ENCODE measurements around the gene GPHB5.
"Not testable (repeated sequence)": the region's sequence is repeated elsewhere in the genome, so short reads cannot be mapped to it uniquely, and the experiment has no call there.

The GPHB5 gene

DNA sequence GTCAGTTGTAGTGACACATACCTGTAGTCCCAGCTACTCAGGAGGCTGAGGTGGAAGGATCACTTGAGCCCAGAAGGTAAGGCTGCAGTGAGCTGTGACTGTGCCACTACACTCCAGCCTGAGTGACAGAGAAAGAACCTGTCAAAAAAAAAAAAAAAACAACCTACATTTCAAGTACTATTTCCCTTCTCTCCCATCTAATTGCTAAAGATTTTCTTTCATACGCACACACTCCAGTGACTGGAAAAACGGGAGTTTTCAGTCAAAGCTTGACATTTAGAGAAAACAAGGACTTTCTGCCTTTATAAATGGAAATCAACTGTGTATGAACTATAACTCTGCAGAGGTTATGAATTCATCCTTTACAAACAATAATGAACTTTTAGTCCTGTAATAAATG, 25.9 kb downstream of the GPHB5 start:
- no peak for DNase-seq

DNA sequence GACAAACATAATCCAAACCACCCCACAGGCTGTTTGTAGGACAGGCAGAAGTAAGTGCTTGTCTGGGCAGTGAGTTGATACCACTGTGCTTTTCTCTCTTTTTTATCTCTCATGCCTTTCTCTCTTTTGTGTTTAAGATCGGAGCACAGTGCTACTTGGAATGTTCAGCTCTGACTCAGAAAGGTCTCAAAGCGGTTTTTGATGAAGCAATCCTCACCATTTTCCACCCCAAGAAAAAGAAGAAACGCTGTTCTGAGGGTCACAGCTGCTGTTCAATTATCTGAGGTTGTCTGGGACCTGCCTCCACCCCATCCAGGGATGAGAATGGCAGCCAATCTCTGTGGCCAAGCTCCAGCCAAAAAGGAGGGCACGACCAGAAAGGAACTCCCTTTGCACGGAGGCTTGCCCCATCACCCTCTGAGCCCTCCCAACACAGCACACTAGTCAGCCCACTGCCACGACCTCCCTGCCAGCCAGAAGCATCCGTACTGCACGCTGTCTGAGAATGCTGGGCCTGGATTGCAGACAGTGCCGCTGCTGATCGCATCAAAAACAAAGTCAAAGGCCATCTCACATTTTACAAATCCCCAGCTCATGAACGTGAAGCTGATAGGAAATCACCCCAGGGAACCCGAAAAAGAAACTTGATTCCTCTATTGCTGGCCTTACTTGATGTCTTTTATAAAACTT, 27.8 kb downstream of the GPHB5 start:
- no peak for DNase-seq

DNA sequence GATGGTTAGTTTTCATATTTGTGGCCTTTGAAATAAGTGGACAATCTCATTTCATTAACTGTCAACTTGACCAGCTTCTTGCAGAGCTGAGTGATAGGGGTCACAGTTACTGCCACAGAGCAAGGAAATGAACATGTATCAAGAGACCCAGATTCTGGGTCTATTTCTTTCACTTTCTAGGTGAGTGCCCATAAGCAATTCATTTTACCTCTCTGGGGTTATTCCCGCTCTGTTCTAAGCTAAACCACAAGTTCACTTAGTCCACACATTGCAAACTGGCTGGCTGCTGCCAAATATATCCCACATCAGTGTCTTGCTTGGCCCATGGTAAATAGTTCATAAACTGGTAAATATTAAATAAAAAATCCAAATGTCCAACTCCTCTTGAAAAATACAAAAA, 29.9 kb downstream of the GPHB5 start:
- no peak for DNase-seq

DNA sequence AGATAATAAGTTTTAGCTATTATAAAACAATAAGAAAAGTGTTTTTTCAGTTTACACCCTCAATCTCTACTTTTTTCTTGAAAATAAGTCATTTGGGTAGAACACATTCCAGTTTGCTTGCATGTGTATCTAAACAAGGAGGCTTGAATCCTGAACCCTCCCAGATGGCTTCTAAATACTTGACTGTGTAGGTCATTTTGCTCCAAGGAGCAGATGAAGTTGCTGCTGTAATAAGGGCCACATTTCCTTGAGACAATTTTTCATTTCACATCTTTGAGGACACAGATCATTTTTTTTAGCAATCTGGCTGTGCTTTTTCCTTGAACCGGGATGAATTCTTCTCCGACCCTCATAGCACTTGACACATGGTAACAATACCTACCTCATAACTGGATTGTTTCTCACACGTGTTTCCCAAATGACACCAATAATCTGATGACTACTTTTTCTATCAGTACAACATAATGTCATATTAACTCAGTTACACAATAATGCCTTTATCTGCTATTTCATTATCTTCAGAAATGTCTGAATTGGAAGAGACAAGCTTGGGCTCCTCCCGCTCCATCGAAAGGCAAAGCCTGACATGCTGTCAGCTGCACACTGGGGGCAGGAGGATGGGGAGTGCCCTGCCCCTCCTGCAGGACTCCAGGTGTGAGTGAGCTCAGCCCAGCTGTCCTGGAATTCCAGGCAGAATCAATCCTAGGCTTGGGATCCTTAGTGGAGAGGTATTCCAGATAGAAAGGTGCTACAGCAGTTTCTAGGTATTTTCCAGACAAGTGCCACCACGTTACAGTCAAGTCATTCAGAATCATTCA, 30.9 kb downstream of the GPHB5 start:
- DNase-seq = no peak

DNA sequence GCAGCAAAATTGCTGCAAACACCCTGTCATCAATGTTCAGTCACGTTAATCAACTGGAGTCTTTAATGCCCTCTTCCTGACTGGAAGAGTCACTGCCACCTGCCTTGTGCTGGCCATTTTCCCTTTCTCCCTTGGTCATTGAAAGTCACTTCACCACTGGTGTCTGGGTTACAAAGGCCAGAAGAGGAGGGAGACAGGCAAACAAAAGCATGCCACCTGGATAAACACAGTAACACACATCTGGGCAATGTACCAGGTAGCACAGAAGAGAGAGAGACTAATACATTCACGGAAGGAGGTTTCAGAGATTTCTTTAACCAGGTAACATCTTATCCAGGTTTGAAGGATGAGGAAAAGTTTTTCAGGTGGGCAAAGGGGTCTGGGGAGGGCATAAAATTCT, 32.7 kb downstream of the GPHB5 start:
- DNase-seq = no peak

DNA sequence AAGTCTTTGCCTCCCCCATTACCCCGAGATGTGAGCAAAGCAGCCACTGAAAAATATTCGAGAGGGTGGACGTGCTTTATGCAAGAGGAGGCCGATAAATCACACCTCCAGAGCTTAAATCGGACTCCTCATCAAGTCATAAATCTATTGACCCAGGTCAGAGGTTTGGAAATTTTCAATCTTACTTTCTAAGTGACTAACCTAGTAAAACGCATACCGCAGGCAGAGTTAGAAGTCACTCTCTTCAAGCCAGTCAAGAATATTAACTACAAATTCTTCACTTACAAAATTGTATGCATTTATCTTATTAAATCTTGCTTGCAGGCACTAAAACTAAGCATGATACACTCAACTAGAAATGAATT, 34.9 kb downstream of the GPHB5 start:
- no peak for DNase-seq

DNA sequence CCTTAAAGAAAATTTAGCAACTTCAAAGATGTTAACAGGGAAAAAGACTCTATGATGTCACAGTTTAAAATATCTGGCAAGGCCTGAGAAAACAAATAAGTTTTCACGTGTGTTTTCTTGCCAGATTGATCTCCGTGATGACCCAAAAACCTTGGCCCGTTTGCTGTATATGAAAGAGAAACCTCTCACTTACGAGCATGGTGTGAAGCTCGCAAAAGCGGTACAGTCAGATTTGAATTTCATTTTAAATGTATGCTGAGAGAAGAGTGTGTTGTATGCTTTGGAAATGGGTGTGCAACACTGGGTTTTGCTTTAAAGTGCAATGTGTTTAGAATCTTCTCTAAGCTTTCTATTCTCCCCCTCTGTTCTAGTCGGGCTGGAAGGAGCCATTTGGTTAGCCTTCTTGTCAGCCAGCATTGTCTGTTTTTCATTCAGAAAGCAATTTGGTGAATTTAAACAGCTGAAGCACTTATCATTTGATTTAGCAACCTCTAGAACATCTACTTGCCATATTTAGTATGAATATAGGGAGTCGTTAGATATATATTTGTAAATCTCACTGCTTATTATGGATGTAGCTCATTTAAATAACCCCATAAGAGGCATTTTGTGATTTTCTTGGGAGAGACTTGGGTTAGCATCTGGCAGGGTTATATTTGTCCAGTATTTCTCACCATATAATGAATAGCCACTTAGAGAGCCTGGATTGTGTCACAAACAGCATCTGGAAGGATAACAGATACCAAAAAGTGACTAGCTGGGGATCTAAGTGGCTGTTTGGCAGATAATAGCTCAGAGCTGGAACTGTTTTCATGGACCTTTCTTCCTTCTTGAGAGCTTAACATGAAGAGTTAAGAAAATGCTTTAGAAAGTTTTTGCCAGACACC, 35.5 kb downstream of the GPHB5 start:
- no peak for DNase-seq

DNA sequence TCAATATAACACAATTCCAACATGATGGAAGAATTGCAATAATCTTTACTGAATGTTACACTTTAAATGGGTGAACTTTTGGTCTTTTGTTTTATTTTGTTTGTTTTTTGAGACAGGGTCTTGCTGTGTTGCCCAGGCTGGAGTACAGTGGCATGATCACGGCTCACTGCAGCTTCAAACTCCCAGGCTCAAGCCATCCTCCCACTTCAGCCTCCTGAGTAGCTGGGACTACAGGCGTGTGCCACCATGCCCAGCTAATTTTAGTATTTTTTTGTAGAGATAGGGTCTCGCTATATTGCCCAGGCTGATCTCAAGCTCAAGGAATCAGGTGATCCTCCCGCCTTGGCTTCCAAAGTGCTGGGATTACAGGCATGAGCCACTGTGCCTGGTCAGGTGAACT, 38.8 kb downstream of the GPHB5 start:
- not testable (repeated sequence) for DNase-seq

DNA sequence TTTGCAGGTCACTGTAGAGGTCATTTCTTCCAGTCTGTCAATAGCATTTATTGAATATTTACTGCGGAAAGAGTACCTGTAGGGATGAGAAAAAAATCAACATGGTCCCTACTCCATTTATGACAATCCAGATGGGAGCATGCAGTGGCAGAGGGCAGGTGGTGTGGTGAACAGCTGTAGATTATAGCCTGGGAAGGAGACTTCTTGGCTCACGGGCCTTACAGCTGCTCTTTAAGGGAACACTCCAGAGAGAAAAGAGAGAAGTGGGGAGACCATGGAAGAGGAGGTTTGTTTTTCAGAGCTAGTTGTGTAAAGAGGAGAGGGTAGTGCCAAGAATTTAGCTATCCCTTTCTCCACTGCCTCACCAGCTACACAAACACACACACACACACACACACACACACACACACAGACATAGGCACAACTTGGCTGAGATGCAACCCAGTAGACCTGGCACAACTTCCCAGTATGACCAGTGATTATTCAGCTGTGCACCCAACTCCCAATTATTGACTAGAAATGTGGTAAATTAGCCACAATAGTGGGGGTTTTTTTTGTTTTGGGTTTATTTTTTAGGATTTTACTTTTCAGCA, 41.0 kb downstream of the GPHB5 start:
- DNase-seq = no peak

DNA sequence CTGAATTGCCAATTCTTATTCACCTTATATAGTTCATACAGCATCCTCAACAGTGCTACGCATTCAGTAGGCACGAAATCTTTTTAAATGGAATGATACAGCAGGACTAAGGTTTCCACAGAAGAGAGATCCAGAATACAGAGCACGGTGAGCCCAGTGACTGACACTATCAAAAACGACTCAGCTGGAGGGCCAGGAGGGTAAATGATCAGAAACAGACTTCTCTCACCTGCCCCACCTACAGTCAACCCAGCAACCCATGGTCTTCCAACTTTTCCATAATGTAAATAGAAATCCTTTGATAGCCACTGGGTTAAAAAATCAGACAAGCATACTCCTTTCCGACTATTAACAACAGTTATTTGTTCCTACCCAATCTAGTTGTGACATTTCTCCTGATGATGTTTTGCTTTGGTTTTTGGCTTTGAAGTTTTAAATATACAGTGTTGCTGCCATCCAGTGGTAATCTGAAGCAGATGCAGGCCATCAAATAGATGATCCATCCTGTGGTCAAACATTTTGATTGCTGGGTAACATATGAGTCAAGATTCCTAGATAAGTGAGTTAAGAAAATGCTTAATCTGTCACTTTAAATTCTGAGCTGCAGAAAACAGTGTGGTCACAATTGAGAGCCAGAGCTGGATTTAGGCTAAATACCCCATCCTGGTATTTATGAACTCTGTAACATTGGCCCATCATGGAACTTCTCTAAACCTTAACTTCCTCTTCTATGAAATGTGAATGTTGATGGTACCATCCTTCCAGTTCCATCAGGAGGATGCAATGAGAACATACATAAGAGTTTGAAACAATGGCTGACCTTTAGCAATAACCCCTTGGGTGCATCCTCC, 42.0 kb downstream of the GPHB5 start:
- DNase-seq = no peak

DNA sequence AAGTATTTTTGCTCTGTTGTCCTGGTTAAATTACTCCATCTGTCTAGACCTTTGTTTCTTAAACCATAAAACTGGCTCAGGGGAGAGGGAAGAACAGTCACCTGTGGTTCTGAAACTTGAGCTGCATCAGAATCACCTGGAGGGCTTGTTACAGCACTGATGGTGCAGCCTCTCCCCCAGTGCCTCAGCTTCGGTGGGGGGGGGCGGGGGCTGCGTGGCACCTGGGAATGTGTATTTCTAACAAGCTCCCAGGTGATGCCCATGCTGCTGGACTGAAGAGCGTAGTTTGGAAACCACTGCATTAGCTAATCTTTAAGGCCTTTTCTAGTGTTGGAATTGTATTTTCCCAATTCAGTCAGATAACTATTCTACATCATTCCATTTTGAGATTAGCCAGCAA, 42.7 kb downstream of the GPHB5 start:
- no peak for DNase-seq

DNA sequence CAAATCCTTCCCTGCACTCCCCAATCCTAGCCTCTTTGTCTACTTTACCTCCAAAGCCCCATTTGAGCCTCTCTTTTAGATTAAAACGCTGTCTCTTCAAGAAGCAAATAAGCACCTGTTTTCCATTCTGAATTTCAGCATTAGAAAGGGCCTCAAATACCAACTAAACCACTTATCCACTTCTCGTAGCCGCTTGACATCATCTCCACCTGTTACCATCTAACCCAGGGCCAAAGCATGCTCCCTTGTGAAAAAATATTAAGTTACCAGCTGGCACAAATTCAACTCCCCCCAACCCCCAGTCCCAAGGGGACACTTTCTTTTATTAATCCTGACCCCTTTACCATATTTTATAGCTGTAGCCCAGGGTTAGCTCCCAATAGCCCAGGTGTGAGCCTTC, 43.1 kb downstream of the GPHB5 start:
- DNase-seq = no peak

DNA sequence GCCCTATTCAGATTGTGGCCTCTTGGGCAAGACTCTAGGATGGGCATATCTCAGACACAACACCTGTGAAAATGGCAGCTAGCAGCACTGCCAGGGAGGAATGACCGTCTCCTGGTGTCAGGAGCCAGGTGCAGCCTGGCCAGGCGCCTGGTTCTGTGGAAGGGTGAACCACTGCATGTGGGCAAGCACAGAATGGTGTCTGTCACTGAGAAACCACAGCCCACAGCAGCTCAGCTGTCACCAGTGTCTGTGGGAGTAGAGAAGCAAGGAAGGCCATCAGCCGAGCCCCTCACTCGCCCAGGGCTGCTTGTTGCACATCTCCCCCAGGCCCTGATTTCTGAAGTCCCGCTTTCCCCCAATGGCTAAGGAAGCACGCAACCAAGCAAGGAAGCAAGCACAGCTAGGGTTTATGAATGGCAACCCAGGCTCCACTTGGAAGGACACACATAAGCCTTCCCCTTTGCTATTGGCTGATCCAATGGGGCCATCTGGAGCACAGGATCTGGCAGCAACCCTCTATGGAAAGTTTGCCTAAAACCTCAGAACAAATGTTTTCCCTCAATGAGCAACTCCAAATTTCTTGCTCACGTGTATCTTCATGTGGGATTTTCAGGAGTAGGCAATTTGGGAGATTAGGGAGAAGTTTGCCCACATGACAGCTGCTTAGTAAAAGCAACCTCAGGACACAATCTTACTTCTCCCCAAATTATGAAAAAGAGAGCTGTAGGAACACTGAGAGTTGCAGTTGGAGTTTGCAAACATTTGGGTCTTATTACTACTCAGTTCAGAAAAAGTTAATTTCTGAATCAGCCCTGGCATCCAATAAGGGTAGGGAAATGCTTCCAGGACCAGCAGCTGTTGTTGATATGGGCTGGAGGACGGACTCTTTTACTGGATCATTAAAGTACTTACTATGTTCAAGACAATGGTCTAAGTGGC, 44.7 kb downstream of the GPHB5 start:
- DNase-seq = peak; percentile 59

DNA sequence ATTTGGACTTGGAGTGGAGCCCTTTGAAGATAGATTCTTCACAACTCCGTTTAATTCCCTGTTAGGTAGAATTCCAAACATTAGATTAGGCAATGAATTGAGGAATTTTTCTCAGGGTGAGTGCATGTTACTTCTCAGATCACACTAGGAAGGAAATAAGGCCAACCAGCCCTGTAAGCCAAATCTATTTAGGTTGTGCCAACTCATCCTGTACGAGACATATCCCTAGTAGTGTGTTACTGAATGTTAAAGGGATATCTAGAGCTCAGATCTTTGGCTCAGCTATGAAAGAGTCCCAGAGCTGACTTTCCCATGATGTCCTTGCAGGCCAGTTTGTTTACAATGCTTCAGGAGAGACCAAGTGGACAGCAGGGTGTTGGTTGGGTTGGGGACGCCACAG, 45.6 kb downstream of the GPHB5 start:
- DNase-seq = no peak

DNA sequence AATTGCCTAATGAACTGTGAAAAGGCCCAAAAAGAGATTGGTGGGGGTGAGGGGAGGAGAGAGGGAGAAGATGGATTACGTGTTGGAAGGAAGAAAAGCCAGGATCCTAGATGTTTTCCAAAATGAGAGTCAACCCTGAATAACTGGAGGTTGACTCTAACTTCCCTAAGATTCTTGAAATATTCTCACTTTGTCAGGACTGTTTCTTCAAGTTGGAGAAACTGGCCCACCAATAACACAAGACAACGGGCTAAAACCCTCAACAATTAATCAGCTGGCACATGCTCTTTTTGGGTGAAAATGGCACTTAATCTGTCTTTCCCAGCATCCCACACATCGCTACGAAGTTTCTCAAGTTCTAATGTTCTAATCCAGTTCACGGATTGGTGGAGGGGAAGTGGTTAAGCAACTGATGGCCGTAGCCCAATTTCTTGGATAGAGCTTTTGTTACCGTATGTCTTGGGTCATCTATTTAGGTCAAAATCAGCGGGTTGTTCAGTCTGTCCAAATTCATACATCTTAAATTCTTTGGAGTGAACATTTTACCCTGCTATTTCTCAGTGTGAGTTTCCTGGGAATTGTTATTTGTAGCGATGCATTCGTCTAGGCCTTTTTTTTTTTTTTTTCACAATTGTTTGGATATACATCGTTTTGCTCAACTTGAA, 49.0 kb downstream of the GPHB5 start:
- no peak for DNase-seq

DNA sequence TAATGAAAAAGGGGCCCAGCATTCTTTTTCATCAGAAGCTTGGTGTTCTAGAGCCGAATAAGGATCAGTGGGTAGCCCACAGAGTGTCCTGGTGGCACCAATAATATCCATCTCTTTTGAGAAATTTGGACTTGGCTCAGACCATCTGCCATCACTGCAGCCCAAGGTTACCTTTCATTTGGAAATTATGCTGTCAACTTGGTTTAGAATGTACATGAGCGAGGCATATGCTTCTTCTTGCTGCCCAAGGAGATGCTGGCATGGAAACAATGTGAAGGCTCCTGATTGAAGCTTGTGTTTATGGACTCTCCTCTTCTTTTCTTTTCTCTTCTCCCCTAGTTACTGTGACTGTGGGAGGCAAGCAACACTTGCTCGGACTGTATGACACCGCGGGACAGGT, 50.0 kb downstream of the GPHB5 start:
- DNase-seq = no peak

DNA sequence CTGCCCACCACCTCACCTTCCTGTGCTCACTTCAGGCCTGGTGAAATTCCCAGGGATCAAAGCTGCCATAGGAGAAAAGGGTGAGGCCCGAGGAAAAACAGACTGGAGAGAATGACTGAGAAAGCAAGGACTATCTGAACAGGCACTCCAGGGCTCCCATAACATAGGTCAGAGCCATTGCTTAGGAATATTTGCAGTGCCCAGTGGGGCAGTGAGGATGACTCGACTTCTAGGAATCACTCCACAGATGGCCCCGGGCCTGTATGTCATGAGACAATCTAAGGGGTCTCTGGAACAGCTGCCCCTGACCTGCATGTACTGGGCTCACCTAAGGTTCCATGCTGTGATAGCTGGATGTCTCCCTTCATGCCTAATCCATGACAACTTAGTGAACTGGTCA, 51.6 kb downstream of the GPHB5 start:
- DNase-seq = no peak

DNA sequence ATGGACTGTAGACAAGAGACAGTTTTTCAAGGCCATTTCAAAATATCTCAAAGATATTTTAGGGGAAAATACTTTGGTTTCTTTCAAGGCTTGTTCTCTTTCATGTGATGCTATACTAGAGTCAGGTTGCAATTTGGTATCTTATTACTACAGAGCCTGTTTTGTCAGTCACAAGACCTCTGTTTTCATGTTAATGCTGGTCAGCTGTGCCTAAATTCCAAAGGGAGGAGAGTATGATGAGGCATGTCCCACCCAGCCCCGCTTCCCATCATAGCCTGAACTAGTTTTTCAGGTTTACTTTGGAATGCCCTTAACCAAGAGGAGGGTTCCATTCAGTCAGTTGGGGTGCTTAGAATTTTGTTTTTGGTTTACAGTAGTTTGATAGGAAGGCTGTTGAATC, 52.6 kb downstream of the GPHB5 start:
- no peak for DNase-seq
